PFSK-1 (cell line): Measurements from ENCODE around the gene DPH1.

Experiments used
- POLR2AphosphoS5 ChIP-seq: IDR thresholded peaks from 2 replicates; pipeline ENCODE4 v1.6.1; 2012; ENCODE audit warnings: low read depth, mild to moderate bottlenecking, control low read depth, low read length, moderate library complexity
- REST ChIP-seq, 2 experiments: IDR thresholded peaks; 2 replicates each; pipeline versions ENCODE4 v1.6.1 to v1.8.0; 2011 to 2012; ENCODE audit warnings: low read depth in 2 of 2, low read length in 2 of 2, control low read depth in 1 of 2, inconsistent platforms in 1 of 2, mild to moderate bottlenecking in 1 of 2, moderate library complexity in 1 of 2; ENCODE audit not compliant: insufficient read depth in 1 of 2
- TAF1 ChIP-seq: IDR thresholded peaks from 2 replicates; pipeline ENCODE4 v1.6.1; 2012; ENCODE audit warnings: low read length, control low read depth, borderline replicate concordance; ENCODE audit not compliant: insufficient read depth

GRCh38 chr17:2023256-2023655 lies 6.7 kb upstream of the DPH1 start:
- TF ChIP-seq TAF1 (no peak), POLR2AphosphoS5 (no peak), REST (IDR thresholded peaks at IDR 0.05; ENCODE audit: insufficient read depth in 1 of 2, low read depth in 2 of 2, low read length in 2 of 2) (no peak)
